Omental fat pad (tissue), 4 donors: ENCODE results near the gene SDK1. TPM values are rescaled to one million over a fixed set of nuclear protein-coding genes. Genes with fewer than 3 reads are reported as not detected.

Experiments
- ATAC-seq: fragments of 150-250 bp; one replicate; pipeline ENCODE4 v1.9.1; 2016; ENCODE audit warnings: mild to moderate bottlenecking, moderate library complexity; ENCODE audit not compliant: low FRiP score
- DNase-seq: peaks from one replicate; pipeline ENCODE4 v3.0.0-alpha.2; 2019; ENCODE audit warnings: low spot score
- total RNA-seq, 4 donors: library from RNA; depleted of rRNA; stranded (reverse); fragments of >200 nt; gene quantifications; one replicate each; pipeline ENCODE4 v1.1.0, GENCODE V29; 2016
- TF ChIP-seq, protein P1 (sequence below), 3 donors: fragments of 450-650 bp; IDR thresholded peaks; one replicate each; pipeline ENCODE4 v1.5.1; 2016 to 2017; ENCODE audit warnings: antibody characterized with exemption in 3 of 3, mild to moderate bottlenecking in 3 of 3, moderate library complexity in 2 of 3

SDK1 gene
- total RNA-seq, 4 donors from 2014 or later: 2.5 to 14.7 (median 5.4) TPM

DNA sequence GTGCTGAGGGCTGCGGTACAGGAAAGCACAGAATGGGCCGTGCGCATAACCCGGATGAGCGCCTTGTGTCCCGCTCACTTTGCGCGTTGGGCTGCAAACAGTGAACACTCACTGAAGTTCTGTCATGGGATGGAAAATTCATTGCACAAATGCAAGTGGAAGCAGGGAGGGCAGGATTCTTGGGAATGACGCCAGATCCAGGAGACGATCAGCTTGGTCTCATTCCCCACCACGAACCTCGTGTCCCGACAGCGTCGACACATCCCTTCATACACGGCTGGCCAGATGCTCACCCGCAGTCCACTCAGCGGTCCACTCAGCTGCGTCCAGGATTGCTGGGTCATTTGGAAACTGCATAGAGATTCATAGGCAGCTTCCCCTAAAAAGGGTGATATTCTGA is 607.1 kb downstream of the SDK1 start:
- TF ChIP-seq, protein P1, sequence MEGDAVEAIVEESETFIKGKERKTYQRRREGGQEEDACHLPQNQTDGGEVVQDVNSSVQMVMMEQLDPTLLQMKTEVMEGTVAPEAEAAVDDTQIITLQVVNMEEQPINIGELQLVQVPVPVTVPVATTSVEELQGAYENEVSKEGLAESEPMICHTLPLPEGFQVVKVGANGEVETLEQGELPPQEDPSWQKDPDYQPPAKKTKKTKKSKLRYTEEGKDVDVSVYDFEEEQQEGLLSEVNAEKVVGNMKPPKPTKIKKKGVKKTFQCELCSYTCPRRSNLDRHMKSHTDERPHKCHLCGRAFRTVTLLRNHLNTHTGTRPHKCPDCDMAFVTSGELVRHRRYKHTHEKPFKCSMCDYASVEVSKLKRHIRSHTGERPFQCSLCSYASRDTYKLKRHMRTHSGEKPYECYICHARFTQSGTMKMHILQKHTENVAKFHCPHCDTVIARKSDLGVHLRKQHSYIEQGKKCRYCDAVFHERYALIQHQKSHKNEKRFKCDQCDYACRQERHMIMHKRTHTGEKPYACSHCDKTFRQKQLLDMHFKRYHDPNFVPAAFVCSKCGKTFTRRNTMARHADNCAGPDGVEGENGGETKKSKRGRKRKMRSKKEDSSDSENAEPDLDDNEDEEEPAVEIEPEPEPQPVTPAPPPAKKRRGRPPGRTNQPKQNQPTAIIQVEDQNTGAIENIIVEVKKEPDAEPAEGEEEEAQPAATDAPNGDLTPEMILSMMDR (IDR thresholded peaks at IDR 0.05): no peak
- no peak for DNase-seq
- no peak for ATAC-seq

DNA sequence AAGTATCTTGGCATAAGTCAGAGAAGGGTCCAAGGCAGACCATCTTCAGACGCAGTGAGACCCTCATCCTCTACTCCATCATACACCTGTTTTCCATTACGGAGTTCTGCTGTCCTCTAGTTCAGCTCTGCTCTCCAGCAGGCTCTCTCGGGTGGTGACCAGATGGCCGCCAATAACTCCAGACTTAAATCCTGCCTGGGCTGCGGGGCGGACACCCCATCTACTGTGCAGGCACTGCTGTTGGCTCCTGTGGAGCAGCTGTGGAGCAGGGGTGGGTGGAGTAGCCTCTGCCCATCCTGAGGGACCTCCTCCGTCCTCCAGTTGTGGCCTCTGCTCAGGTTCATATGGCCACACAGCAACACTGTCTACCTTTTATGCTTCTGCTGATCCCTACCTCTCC is 608.1 kb downstream of the SDK1 start:
- ATAC-seq: no peak

DNA sequence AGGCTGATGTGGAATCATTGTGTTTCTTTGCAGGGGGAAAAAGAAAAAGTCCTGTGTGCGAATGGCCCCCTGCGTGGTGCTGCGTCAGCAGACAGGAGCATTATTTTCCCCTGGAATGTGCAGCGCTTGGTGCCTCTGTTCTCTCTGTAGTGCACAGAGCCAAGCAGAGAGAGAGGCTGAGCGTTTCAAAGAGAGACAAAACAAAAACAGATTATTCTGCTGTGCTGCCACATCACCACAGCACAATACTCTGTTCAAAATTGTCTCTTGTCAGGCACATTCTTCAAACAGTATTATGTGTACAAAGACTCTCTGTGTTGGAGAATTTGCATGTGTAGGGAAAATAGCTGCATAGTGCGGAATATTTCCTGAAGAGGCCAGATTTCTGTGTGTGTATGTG is 609.0 kb downstream of the SDK1 start:
- ATAC-seq: no peak
- TF ChIP-seq, protein P1 (IDR thresholded peaks at IDR 0.05): no peak
- no peak for DNase-seq

More for the DNA sequence above, 608.1 kb downstream of the SDK1 start:
- no peak for DNase-seq
- TF ChIP-seq, protein P1 (IDR thresholded peaks at IDR 0.05): no peak

DNA sequence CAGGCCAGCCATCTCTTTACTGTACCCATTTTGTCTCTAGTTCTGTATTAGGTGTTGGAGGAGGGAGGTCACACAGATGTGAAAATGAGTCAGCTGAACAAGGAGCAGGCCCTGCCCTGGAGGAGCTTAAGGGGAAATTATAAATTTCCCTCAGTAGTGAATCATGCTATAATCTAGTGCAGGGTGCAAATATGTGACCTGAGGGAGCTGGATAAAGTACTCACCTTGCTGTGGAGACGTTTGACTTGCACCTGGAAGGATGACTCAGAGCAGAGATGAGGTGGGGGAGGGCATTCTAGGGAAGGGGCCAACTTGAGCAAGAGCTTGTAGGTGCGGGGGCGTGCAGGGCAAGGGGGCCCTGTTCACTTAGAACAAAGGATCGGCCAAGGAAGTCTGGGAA is 610.6 kb downstream of the SDK1 start:
- ATAC-seq (no peak), DNase-seq (no peak)
- TF ChIP-seq, protein P1 (IDR thresholded peaks at IDR 0.05): no peak

DNA sequence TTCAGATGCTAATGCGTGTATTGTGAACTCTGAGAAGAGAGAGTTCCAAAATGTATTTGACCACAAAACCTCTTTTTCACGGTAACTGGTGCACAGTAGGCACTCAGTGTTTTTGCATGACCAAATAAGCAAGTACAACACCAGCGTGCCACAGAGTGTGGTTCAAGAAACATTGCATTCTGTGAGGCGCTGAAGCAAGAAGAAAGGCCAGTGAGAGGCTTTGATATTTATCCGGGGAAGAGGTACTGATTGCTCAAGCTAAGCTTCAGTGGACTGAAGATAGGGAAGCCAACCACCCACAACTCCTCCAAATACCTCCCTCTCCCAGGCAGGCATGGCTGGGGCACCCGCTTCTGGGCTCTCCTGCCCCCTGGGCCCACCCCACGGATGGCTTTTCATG is 611.2 kb downstream of the SDK1 start:
- no peak for DNase-seq
- ATAC-seq: no peak
- TF ChIP-seq, protein P1 (IDR thresholded peaks at IDR 0.05): no peak

DNA sequence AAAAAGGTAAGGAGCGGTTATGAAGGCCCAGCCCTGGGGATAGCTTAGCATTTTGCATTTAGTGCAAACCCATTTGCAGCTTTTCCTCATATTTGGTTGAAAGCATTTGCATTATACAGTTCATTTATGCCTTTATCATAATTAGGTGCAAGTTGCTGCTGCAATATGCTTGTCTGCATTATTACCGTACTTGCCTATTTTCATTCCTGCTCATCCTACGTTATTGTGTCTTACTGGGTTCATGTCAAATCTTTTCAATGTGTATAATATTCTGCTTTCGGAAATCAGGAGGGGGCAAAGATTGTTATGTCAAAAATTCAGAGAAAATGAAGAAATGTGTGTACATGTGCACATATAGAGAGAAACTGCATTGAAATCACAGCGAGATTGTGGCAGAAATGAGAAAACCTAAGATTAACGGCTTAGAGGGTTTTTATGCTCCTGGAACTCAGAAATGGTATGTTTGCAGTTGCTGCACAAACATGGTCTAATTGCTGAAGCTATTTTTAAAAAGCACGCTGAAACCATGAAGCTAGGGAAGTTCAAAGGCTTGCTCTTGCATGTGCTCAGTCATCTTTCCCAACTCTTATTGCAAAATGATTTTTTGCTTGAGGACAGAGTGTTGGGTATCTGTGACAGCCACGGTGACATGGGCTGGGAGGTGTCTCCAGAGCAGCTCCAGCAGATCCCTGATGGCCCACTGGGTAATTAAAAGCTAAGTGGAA is 613.2 kb downstream of the SDK1 start:
- ATAC-seq: no peak
- TF ChIP-seq, protein P1 (IDR thresholded peaks at IDR 0.05): no peak
- DNase-seq: no peak

DNA sequence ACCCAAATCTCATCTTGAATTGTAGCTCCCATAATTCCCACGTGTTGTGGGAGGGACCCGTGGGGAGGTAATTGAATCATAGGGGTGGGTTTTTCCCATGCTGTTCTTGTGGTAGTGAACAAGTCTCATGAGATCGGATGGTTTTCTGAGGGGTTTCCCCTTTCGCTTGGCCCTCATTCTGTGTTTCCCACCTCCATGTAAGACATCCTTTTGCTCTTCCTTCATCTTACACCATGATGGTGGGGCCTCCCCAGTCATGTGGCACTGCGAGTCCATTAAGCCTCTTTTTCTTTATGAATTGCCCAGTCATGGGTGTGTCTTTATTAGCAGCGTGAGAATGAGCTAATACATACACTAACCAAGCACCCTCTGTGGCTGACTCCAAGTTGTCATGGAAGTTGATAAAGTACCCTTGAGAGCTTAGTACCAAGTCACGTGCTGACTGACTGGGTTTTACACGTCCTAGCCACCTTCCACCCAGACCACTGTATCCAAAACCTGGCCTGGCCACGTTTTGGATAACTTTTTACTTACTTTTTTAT is 614.4 kb downstream of the SDK1 start:
- no peak for ATAC-seq
- no peak for DNase-seq
- TF ChIP-seq, protein P1 (IDR thresholded peaks at IDR 0.05): no peak
